RWPE2 (cell line): ENCODE data around the gene GLS.

Experiments
- ATAC-seq: fragments of 200-7000 bp; cut with Tn5 transposase; 3 replicates; pipeline ENCODE4 v1.9.1; 2021; ENCODE audit warnings: low read depth
- DNase-seq: peaks from one replicate; pipeline ENCODE4 v3.0.0-alpha.2; 2020; ENCODE audit warnings: low spot score
- H3K27ac ChIP-seq: fragments of 450-650 bp; 2 replicates; pipeline ENCODE4 v1.5.1; 2017; ENCODE audit warnings: mild to moderate bottlenecking; ENCODE audit not compliant: poor library complexity, severe bottlenecking
- H3K27me3 ChIP-seq: fragments of 250-450 bp; sonication (Bioruptor Pico); 2 replicates; pipeline ENCODE4 v1.5.1; 2021; ENCODE audit warnings: mild to moderate bottlenecking, moderate library complexity; ENCODE audit not compliant: insufficient read depth, poor library complexity, severe bottlenecking
- H3K36me3 ChIP-seq: fragments of 250-450 bp; sonication (Bioruptor Pico); 2 replicates; pipeline ENCODE4 v1.5.1; 2020; ENCODE audit warnings: low read depth, mild to moderate bottlenecking, moderate library complexity
- H3K4me1 ChIP-seq: fragments of 250-450 bp; sonication (Bioruptor Pico); 2 replicates; pipeline ENCODE4 v1.5.1; 2021; ENCODE audit warnings: mild to moderate bottlenecking, moderate library complexity; ENCODE audit not compliant: insufficient read depth, poor library complexity, severe bottlenecking
- H3K4me3 ChIP-seq: fragments of 250-450 bp; sonication (Bioruptor Pico); 2 replicates; pipeline ENCODE4 v1.5.1; 2021; ENCODE audit warnings: mild to moderate bottlenecking, moderate library complexity; ENCODE audit not compliant: severe bottlenecking
- H3K9me3 ChIP-seq: fragments of 250-450 bp; sonication (Bioruptor Pico); 2 replicates; pipeline ENCODE4 v1.5.1; 2021; ENCODE audit warnings: mild to moderate bottlenecking, moderate library complexity; ENCODE audit not compliant: severe bottlenecking
- TF ChIP-seq, protein P1 (sequence below): fragments of 450-650 bp; IDR thresholded peaks from one replicate; pipeline ENCODE4 v1.5.1; 2017; ENCODE audit warnings: mild to moderate bottlenecking, moderate library complexity; ENCODE audit not compliant: poor library complexity, severe bottlenecking

GLS gene

DNA sequence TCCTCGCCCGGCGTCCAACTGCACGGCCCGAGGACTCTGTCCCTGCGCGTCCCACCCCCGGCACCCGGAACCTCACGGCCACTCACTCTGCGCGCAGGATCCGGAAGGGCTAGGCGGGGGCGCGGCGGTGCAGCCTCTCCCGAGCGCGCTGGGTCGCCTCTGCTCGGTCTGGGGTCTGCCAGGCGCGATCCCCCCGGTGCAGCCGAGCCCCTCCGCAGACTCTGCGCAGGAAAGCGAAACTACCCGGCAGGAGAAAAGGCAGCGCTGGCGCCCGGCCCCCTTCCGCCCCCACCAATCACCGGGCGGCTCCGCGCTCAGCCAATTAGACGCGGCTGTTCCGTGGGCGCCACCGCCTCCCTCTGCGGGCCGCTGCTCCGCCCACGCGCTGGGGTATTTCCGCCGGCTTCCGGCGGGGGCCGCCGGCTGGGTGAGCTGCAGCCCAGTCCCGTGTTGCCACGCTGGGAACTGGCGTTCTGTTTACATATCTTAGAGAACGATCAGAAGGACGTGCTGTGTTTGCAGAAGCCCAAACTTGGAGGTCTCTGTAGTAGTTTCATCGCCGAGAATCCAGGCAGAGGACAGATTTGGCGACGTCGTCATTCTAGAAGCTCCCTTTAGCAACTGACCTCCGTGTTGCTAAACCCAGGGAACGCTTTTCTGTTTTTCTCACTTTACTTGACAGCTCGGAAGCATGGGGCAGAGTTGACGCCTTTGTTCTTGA, 133.5 kb downstream of the GLS start, which contains the start of gene STAT1:
STAT1 (minus strand) TSS at position 240 of the 721 bp plus-strand sequence. CDS start 4,168 bp downstream, outside the sequence.
- Histone ChIP-seq H3K27ac (peak within 1 kb of the TSS; percentile 42), H3K9me3 (no peaks in the 10 kb centered on the region), H3K27me3 (no peaks in the 10 kb centered on the region), H3K4me3 (peak within 1 kb of the TSS; percentile 93), H3K4me1 (peaks cover 10% of the 10 kb centered on the region), H3K36me3 (peaks cover 31% of the 10 kb centered on the region)
- DNase-seq = peak; percentile 82
- peak; percentile 93 for ATAC-seq
- TF ChIP-seq, protein P1, sequence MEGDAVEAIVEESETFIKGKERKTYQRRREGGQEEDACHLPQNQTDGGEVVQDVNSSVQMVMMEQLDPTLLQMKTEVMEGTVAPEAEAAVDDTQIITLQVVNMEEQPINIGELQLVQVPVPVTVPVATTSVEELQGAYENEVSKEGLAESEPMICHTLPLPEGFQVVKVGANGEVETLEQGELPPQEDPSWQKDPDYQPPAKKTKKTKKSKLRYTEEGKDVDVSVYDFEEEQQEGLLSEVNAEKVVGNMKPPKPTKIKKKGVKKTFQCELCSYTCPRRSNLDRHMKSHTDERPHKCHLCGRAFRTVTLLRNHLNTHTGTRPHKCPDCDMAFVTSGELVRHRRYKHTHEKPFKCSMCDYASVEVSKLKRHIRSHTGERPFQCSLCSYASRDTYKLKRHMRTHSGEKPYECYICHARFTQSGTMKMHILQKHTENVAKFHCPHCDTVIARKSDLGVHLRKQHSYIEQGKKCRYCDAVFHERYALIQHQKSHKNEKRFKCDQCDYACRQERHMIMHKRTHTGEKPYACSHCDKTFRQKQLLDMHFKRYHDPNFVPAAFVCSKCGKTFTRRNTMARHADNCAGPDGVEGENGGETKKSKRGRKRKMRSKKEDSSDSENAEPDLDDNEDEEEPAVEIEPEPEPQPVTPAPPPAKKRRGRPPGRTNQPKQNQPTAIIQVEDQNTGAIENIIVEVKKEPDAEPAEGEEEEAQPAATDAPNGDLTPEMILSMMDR = no peak

GRCh38 chr2:191014653-191015020, 134.0 kb downstream of the GLS start:
- Histone ChIP-seq H3K27me3 (no peaks in the 10 kb centered on the region), H3K36me3 (peaks cover 25% of the 10 kb centered on the region), H3K9me3 (no peaks in the 10 kb centered on the region), H3K27ac (peak overlapping the region; percentile 42), H3K4me3 (peak overlapping the region; percentile 93), H3K4me1 (peaks cover 16% of the 10 kb centered on the region)
- TF ChIP-seq, protein P1 = no peak
- DNase-seq (no peak), ATAC-seq (no peak)
